GM18873 (cell line): Measurements from ENCODE around the gene STX18.
A peak's percentile ranks its signal among the peaks of the same experiment; 100 is the strongest.
"Not testable (repeated sequence)": the region's sequence is repeated elsewhere in the genome, so short reads cannot be mapped to it uniquely, and the experiment has no call there.

ENCODE experiments used
- ATAC-seq: cut with Tn5 transposase; IDR thresholded peaks from one replicate; pipeline ENCODE4 v1.9.1; 2021; ENCODE audit warnings: mild to moderate bottlenecking, moderate library complexity, moderate number of reproducible peaks; ENCODE audit not compliant: unreplicated experiment, low FRiP score

The STX18 gene

DNA sequence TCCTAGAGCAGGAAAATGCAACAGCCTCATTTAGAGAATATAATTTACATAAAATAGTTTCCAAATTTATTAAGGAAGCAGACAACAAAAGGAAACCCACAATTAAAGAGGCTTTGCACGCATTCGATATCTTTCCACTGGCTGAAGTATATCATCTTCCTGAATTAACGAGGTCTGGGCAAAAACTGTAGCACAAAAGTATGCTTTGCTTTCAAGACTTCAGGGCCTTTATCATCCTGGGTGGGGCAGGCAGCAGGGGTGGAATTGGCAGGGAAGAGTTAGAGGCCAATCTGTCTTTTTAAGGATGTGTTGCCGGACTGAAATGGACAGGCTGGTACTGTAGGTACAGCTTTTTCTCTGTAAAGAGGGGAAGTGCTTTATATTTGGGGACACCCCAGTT lies 17.0 kb upstream of the STX18 start:
- no peak for ATAC-seq

DNA sequence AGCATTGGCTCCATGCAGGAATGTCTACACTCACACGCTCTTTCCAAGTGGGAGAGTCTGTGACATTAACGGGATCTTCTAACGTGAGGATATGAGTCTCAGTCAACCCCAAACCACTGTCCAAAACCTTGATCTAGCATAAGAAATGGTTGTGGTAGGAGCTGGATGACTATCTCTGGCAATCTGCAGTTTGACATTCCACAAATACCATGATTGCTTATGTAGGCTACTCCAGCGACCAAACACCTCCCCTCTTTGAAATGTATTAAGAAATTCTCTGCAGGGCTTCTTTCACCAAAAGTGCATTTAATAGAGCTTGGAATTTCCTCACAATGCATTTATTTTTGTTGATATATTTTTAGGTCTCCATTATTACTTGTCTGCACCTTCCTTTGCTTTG lies 14.1 kb upstream of the STX18 start:
- ATAC-seq: no peak

DNA sequence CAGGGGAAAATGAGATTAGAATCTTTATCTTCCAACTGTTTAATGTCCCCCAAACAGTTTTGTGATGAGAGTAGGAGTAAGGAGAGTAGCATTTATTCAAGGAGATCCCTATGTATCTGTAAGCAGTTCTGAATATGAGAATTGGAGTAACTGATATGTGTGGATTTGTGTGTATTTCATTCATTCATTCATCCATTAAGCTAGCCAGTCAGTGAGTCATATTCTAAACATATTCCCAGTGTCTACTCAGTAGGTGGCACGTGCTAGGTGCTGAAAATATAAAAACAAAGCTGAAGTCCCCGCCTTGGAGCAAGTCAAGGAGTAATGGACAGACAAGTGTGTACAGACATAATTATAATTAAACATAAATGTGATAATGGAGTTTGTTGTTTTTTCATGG lies 12.4 kb upstream of the STX18 start:
- no peak for ATAC-seq

DNA sequence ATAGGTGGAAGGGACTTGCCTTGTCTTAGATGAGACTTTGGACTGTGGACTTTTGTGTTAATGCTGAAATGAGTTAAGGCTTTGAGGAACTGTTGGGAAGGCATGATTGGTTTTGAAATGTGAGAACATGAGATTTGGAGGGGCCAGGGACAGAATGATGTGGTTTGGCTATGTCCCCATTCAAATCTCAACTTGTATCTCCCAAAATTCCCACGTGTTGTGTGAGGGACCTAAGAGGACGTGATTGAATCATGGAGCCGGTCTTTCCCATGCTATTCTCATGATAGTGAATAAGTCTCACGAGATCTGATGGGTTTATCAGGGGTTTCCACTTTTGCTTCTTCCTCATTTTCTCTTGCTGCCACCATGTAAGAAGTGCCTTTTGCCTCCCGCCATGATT lies 10.2 kb upstream of the STX18 start:
- not testable (repeated sequence) for ATAC-seq

DNA sequence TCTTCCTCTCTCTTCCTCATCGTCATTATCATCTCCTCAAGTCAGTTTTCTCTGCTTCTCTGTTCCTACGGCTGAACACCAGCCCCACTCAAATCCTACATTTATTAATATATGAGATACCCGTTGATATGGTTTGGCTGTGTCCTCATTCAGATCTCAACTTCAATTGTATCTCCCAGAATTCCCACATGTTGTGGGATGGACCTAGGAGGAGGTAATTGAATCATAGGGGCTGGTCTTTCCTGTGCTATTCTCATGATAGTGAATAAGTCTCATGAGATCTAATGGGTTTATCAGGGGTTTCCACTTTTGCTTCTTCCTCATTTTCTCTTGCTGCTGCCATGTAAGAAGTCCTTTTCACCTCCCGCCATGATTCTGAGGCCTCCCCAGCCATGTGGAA lies 8.3 kb upstream of the STX18 start:
- not testable (repeated sequence) for ATAC-seq

DNA sequence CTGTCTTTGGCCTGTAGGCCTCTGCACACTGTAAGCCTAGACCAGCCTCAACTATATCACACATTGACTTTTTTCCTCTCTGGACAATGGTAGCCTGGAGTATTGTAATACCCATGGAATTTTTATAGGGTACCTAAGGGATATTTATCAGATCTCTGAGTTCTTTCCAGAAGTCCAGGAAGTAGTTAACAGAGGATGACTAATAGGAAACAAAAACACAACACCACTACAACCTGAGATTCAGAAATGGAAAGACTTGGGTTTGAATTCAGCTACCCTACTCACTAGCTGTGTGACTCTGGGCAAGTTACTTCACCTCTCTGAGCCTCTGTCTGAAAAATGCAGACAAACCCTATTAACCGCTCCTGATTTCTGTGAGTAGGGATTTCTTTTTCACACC lies 7.7 kb upstream of the STX18 start:
- ATAC-seq: no peak

DNA sequence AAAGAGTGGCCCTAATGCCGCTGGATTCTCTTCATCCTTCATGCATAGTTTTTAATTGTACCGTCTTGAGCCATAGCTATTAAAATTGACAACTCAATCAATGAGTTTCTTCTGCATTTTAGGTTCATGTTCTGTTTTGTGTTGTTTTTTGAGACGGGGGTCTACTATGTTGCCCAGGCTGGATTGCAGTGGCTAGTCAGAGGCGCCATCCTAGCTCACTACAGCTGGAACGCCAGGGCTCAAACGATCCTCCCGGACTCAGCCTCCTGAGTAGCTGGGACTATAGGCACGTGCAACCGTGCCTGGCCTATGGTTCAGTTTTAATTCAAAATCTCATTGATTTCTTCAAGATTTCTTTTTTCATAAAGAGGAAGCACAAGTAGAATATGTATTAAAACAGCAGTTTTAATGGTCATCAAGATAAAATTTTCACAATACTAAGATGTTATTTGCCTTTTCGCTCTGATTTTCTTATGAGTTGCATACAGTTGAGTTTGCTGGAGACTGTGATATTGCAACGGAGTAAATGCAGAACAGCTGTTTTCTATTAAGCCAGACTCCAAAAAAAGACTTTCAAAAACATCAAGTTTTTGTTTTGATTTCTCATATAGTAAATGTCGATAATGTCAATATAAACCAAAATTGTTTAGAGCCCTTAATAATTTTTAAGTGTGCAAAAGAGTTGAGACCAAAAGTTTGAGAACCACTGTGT lies 1.1 kb upstream of the STX18 start:
- no peak for ATAC-seq

DNA sequence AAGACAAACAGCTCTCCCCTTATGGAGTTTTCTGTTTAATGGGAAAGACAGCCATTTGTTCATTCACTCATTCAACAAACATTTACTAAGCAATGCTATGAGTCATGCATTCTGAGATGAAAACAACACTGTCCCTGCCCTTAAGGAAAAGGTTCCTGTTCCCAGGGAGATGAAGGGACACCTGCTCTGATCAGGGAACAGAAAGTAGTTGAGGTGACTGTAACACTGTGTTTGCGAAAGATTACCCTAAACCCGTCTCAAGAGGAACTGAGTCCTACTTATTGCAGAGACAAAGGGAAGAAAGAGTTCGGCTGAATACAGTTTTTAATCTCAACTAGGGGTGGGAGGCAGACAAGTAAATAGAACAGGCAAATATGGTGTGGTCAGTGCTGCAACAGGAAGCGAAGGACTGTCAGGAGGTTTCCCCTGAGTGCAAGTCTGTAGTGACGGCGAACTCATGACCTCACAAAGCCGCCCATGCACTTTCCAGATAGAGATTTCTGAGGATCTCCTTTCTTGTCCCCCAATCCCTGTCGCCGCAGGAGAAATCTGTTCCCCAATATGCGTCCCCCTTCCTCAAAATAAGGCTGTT lies 712 bp downstream of the STX18 start:
- ATAC-seq: no peak

DNA sequence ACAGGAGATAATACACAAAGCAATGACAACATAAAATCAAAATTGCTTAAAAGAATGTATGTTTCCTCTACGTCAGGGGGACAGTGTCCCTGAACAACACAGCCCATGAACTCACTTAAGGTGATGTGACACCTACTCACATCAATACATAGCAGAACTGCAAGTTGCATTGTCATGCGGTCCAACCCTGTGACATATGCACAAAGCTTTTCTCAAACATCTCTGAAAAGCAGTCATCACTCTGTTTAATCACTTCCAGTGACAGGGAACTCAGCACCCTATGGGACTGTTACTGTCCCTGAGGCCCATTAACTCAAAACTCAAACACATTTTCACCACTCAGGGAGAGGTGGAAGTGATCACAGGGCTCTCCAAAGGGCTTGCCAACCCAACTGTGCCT lies 2.4 kb downstream of the STX18 start:
- no peak for ATAC-seq

DNA sequence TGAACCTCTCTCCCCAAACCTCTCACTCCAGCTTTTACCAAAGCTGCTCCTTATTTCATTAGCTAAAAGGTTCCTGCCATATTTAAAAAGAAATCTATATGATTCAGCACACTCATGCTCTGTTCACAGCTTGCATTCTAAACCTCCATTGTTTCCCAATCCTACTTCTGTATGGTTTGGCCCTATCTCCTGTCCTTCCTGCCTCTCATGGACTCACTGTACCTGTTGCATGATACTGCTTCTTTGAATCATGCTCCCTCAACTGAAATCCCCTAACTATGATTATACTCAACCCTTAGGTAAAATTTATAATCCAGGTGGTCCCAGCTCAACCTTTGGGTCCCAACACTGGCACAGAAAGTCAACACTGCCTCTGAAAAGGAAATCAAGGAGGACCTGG lies 6.3 kb downstream of the STX18 start:
- no peak for ATAC-seq

DNA sequence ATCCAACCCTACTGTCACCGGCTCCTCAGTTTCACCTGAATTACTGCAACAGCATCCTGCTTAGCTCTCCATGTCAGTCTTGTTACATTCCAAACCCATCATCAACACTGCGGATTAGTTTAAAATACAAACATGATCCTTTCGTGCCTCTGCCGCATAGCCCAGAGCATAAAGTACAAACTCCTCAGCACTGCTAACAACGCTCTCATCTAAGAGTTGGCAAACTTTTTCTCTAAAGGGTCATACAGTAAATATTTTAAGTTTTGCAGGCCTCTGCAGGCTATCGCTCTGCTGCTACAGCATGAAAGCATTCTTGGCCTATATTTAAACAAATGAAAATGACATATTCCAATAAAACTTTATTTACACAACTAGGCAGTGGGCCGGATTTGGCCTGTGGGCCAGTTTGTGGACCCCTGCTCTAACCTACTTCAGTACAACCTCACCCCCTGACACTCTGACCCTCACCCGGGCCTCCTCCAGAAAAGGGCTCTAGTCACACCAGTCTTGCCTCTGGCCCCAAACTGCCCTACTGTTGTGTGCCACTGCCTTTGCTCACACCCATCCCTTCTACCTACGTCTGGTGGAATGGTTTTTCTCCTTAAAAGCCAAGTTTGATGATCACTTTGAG lies 7.2 kb downstream of the STX18 start:
- ATAC-seq: no peak

DNA sequence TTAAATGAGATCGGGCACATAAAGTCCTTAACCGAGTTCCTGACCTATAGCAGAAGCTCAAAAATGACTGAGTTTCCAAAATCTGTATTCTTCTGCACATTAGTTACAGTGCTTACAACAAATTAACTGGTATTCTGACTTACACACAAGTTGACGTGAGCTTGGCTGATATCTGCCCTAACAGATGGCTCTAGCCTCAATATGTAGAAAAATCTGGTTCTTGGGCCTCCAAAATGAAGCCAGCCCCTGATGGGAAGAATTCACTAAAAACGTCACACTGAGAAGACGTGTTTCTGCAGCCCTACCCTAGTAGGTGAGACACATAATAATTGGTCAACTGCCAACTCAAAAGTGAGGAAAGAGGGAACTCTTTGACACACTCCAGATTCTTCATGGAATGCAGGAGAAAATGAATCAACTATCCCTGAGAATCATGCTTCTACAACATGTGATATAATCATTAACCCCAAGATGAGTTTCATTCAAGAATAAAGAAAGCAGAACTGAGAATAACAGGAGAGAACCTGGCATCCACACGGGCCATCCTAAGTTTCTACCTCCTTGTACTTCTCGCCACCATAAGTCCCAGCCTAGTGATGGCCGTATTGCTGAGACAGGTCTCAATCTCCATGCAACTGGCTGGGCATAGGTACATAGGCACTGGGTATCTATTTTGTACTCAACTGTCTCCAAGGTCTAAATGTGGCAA lies 8.2 kb downstream of the STX18 start:
- ATAC-seq: no peak

DNA sequence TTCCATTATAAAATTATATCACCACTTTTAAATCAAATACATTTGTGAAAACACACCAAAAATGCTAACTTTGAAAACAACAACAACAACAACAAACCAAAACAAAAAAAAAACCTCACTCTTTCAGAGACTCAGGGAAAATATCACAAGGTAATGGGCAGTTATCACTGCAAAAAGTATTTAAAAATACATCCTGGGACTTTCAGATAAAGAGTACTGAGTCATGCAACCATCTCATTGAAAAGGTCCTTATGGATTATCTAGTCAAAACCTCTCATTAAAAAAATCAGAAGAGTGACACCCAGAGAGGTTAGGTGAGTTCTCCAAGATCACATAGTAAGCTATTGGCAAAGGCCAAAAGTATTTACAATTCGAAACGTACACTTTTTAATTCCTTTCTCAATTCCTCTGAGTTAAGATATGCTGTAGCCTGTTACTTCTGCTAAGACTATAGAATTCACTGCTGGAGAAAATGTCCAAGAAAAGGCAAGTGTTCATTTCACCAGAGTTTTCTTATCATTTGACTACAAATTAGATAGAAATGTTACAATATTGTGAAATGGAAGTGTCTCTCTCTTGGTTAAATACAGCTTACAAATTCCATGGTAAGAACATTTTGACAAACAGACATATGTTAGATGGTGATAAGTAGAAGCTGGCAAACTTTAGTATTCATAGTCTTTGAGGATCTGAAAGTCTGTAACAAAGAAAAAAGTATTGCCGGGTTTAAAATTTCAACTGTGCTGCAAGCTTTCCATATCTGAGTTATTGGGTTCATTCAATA lies 9.3 kb downstream of the STX18 start:
- no peak for ATAC-seq

DNA sequence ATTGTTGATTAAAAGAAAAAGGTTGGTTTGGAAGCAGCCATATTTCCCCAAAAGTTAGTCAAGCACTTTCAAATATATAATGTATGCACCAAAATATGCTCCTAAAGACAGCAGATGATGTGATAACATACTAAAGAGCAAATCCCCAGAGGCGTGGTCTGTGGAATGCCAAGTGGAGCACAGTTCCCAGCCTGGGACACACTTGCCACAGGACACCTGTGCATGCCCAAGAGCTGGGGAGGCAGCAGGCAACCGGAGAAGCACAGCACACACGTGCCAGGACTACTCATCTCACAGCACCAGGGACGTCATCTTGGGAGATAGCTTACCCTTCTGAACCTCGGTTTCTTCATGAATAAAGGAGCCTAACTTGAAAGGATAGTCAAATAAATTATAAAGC lies 12.5 kb downstream of the STX18 start:
- no peak for ATAC-seq

DNA sequence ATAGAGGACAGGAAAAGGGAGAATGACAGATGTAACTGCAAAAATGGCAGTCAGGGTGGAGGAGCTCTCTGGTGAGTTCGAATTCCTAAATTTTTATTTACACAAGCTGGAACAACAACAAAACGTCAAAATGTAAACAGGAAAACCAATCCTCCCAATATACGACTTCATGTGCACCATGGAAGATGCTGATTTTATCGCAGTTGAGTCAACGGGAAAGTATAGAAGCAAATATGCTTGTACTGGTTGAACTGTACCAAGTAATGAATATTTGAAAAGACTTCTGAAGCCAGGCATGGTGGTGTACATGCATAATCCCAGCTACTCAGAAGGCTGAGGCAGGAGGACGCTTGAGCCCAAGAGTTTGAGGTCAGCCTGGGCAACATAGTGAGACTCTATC lies 15.4 kb downstream of the STX18 start:
- no peak for ATAC-seq

DNA sequence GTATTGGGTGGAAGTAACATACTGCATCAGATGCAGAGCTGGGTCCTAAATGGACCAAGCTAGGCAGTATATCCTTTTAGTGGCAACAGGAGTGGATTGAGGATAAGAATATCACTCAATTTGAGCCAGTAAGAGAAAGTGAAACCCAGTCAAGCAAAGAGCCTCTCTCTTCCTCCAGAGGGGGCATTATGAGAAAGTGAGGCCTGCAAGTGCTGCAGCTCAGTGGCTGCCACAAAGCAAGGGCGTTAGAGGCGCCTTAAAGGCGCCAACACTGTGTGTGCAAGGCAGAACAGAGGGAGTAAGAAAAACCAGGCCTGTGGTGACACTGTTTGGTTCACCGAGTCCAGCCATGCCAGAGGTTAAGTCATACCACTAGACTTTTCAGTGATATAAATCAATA lies 17.5 kb downstream of the STX18 start:
- peak; percentile 93 for ATAC-seq

DNA sequence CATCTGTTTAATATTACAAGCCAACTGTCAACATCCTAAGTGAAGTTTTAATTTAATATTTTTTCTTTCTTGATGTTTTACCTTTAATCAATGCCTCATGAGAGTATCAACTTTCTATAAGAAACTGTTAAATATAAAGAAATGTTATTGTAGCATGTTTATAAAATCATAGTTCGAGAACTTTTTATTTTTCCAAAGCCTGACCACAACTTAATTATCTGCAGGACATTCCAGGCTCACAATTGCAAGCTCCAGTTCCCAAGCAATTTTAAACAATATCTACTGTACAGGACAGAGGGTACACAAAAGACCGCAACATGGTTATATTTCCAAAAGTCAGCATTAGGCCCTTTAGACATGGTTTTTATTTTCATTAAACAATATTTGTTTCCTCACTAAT lies 20.1 kb downstream of the STX18 start:
- no peak for ATAC-seq

DNA sequence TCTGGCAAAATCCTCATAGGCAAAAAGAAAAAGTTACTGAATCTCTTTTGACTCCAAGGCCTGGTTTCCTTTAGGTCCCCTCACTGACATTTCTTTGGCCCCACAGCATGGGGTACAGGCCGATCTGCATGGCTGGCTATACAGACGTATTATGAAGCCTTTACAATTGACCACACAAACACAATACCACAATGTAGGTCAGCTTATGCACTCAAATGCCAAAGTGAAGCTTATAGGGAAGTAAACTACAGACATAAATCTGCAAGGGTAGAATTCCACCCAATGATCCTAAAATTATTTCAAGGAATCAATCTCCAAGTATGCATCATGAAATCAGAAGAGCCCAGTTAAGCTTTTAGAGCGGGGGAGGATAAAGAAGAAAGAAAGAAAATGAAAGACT lies 20.7 kb downstream of the STX18 start:
- ATAC-seq: no peak

DNA sequence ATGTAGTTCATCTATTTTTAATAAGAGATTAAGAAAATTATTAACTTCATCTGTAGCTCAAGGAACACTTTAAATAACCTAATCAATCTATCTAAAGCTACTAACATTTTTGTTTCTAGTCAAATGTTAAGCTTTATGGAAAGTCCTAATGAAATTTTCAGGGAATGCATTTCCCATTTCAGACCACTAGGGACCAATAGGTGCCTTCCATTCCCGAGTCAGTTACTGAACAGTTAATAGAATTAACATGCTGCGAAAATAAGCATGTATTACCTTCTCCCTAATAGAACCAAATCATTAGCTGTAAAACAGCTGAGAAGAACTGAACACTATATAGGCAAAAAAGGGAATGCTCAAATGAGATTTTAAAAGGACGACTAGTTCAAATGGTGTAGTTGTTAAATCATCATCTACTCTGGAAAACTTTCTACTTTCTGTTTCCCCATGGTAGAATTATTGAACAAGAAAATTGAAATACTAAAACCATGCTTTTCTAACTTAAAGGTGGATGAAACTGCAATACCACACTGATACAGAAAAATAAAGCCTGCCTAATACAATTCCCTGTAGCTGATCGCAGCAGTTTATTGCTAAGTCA lies 22.5 kb downstream of the STX18 start:
- ATAC-seq: no peak

DNA sequence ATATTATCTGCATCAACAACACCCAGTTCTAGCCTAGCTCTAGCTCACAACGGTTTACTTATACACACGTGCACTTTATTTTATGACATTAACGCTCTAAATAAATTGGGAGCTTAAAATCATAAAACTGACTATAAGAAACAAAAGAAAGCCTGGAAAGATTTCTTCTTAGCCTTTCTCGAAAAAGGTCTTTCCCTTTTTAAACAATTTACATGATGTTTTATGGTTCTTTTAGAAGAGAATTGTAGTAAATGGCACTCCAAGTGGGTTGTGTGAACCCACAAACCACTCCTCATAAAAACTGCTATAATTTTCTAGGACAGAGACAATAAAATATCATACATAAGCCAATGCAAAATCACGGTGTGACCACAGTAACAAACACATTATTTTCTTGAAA lies 23.1 kb downstream of the STX18 start:
- ATAC-seq: no peak
